MG63 (cell line): Measurements from ENCODE around the gene TMOD4. TPM values are rescaled to one million over a fixed set of nuclear protein-coding genes. Genes with fewer than 3 reads are reported as not detected.
A peak's percentile ranks its signal among the peaks of the same experiment; 100 is the strongest.
"Not testable (repeated sequence)": the region's sequence is repeated elsewhere in the genome, so short reads cannot be mapped to it uniquely, and the experiment has no call there.

Experiments used
- DNase-seq: peaks from one replicate; pipeline ENCODE4 v3.0.0-alpha.2; 2020
- H3K27me3 ChIP-seq: fragments of 250-450 bp; sonication (Bioruptor Pico); 2 replicates; pipeline ENCODE4 v1.5.1; 2020; ENCODE audit warnings: mild to moderate bottlenecking, moderate library complexity
- H3K36me3 ChIP-seq: fragments of 250-450 bp; sonication (Bioruptor Pico); 2 replicates; pipeline ENCODE4 v1.5.1; 2020; ENCODE audit warnings: mild to moderate bottlenecking, moderate library complexity
- H3K4me3 ChIP-seq: fragments of 250-450 bp; sonication (Bioruptor Pico); 2 replicates; pipeline ENCODE4 v1.5.1; 2020; ENCODE audit warnings: mild to moderate bottlenecking, moderate library complexity
- H3K9me3 ChIP-seq: fragments of 250-450 bp; sonication (Bioruptor Pico); 2 replicates; pipeline ENCODE4 v1.5.1; 2020; ENCODE audit warnings: mild to moderate bottlenecking, moderate library complexity
- total RNA-seq: library from RNA; depleted of rRNA; stranded (reverse); fragments of >200 nt; shearing (Covaris generic); gene quantifications from 2 replicates; pipeline ENCODE4 v1.2.3, GENCODE V29; 2014; ENCODE audit warnings: low replicate concordance

The TMOD4 gene
- total RNA-seq, 1 experiment from 2014 or later, result not detected

DNA sequence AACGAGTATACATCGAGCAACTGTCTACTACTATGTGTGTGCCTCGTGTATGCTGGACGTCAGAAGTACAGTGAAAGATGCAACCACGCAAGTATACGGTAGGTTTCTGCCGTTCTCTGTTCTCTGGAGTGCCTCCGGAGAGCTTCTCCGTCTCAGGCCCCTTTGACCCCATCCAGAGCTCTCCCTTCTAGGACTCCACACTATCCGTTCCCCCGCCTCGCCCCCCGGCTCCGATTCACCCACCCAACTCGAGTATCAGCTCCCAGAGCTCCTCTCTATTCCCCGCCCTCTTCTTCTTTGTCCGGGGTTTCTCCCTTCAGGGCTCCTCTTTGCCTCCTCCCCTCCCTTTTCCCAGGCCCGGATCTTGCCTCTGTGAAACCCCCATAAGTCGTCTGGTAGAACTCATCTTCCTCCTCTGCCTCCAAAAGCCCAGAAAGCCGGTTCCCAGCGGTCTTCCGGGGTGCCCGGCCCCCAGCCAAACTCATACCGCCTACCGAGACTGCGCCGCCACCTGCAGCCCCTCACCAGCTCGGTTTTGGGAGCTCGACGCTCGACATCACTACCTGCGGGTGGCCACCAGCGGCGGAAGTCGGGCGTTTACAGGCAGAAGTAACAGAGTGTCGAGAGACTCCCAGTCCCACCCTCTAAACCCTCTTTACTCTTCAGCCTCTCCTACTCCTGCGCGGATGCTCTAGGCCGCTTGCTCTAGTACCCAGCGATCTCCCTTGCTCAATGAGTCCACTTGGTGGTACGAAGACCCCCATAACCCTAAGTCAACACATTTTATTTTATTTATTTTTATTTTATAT is 14.1 kb upstream of the TMOD4 start, which contains the start of gene VPS72:
Gene VPS72 (minus strand): TSS at position 561 of the 809 bp plus-strand sequence. CDS start 76 bp downstream, at position 485.
- Histone ChIP-seq H3K36me3 (peaks cover 18% of the 10 kb centered on the region), H3K9me3 (no peaks in the 10 kb centered on the region), H3K27me3 (no peaks in the 10 kb centered on the region), H3K4me3 (peak within 1 kb of the TSS; percentile 100)
- DNase-seq, result peak; percentile 94

DNA sequence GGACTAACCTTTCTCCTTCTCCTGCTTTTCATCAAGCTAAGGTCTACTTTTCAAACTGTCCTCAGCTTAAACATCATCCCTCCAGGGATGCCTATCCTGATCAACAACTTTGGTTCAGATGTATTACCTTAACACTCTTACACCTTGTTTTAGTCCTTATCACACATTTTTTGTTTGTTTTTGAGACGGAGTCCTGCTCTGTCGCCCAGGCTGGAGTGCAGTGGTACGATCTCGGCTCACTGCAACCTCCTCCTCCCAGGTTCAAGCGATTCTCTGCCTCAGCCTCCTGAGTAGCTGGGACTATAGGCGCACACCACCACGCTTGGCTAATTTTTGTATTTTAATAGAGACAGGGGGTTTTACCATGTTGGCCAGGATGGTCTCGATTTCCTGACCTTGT is 12.9 kb upstream of the TMOD4 start:
- H3K36me3 ChIP-seq, result peaks cover 28% of the 10 kb centered on the region
- not testable (repeated sequence) for H3K9me3 ChIP-seq

GRCh38 chr1:151187205-151187604 is 11.4 kb upstream of the TMOD4 start:
- H3K4me3 ChIP-seq, result no peak overlapping the region
- H3K36me3 ChIP-seq, result peaks cover 39% of the 10 kb centered on the region
- no peak for DNase-seq
- H3K27me3 ChIP-seq, result no peaks in the 10 kb centered on the region
- no peaks in the 10 kb centered on the region for H3K9me3 ChIP-seq

More for the DNA sequence above, 12.9 kb upstream of the TMOD4 start:
- H3K4me3 ChIP-seq, result peak overlapping the region; percentile 100
- H3K27me3 ChIP-seq, DNase-seq: not testable (repeated sequence)

- no peak for DNase-seq
- Histone ChIP-seq H3K27me3 (no peaks in the 10 kb centered on the region), H3K36me3 (peaks cover 55% of the 10 kb centered on the region), H3K9me3 (no peaks in the 10 kb centered on the region), H3K4me3 (no peak overlapping the region)
Observed at GRCh38 chr1:151184211-151184610, 8.4 kb upstream of the TMOD4 start.

GRCh38 chr1:151176514-151177045 is 799 bp upstream of the TMOD4 start:
- no peaks in the 10 kb centered on the region for H3K9me3 ChIP-seq
- no peak for DNase-seq
- H3K4me3 ChIP-seq, result no peak overlapping the region
- H3K27me3 ChIP-seq, result no peaks in the 10 kb centered on the region
- H3K36me3 ChIP-seq, result peaks cover 32% of the 10 kb centered on the region

GRCh38 chr1:151175041-151175741 is 590 bp downstream of the TMOD4 start:
- Histone ChIP-seq H3K4me3 (no peak overlapping the region), H3K27me3 (no peaks in the 10 kb centered on the region), H3K36me3 (peaks cover 25% of the 10 kb centered on the region), H3K9me3 (no peaks in the 10 kb centered on the region)
- no peak for DNase-seq

GRCh38 chr1:151171190-151171589 is 4.6 kb downstream of the TMOD4 start:
- Histone ChIP-seq H3K27me3 (no peaks in the 10 kb centered on the region), H3K9me3 (no peaks in the 10 kb centered on the region), H3K36me3 (peaks cover 30% of the 10 kb centered on the region), H3K4me3 (no peak overlapping the region)
- DNase-seq, result no peak

GRCh38 chr1:151167116-151167515 is 8.7 kb downstream of the TMOD4 start:
- H3K36me3 ChIP-seq, result peaks cover 37% of the 10 kb centered on the region
- DNase-seq, result no peak
- no peaks in the 10 kb centered on the region for H3K9me3 ChIP-seq
- peak overlapping the region; percentile 96 for H3K4me3 ChIP-seq
- no peaks in the 10 kb centered on the region for H3K27me3 ChIP-seq

DNA sequence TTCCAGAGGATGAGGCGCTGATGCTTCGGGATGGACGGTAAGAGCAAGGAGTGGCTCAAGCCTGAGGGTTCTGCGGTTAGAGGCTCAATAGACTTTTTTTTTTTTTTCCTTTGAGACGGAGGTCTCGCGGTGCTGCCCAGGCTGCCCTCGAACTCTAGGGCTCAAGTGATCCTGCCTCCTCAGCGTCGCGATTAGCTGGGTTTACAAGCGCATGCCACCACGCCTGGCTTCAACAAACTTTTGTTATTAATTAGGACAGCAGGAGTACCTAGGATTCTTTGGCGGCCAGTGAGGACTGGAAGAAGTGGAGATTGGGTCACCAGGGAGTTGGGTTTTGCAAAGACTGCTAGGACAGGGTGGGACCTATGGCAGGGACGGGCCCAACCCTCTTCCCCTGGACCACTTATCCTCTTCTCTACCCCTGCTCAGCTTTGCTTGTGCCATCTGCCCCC is 9.2 kb downstream of the TMOD4 start:
- peak; percentile 26 for DNase-seq
- Histone ChIP-seq H3K27me3 (no peaks in the 10 kb centered on the region), H3K9me3 (no peaks in the 10 kb centered on the region), H3K36me3 (peaks cover 43% of the 10 kb centered on the region), H3K4me3 (peak overlapping the region; percentile 96)

GRCh38 chr1:151165738-151166504 is 9.9 kb downstream of the TMOD4 start, which contains the start of the genes LYSMD1 and SCNM1:
LYSMD1 (minus strand) TSS chr1:151165902; CDS start chr1:151165258, 644 bp downstream.
SCNM1 (plus strand) TSS chr1:151166144; CDS start chr1:151166153, 9 bp downstream.
- no peaks in the 10 kb centered on the region for H3K9me3 ChIP-seq
- peaks cover 46% of the 10 kb centered on the region for H3K36me3 ChIP-seq

GRCh38 chr1:151165281-151165737 is 10.5 kb downstream of the TMOD4 start:
- peaks cover 50% of the 10 kb centered on the region for H3K36me3 ChIP-seq
- no peaks in the 10 kb centered on the region for H3K27me3 ChIP-seq
- peak overlapping the region; percentile 96 for H3K4me3 ChIP-seq
- H3K9me3 ChIP-seq, result no peaks in the 10 kb centered on the region
- peak; percentile 48 for DNase-seq

More at GRCh38 chr1:151165738-151166504, 9.9 kb downstream of the TMOD4 start, which contains the start of the genes LYSMD1 and SCNM1:
- no peaks in the 10 kb centered on the region for H3K27me3 ChIP-seq
- H3K4me3 ChIP-seq, result peak within 1 kb of the TSS; percentile 96
- peak; percentile 99 for DNase-seq

GRCh38 chr1:151164732-151165280 is 11.0 kb downstream of the TMOD4 start:
- DNase-seq, result no peak
- Histone ChIP-seq H3K36me3 (peaks cover 51% of the 10 kb centered on the region), H3K27me3 (no peaks in the 10 kb centered on the region), H3K4me3 (peak overlapping the region; percentile 96), H3K9me3 (no peaks in the 10 kb centered on the region)

GRCh38 chr1:151159373-151159772 is 16.4 kb downstream of the TMOD4 start:
- Histone ChIP-seq H3K4me3 (no peak overlapping the region), H3K9me3 (no peaks in the 10 kb centered on the region), H3K27me3 (no peaks in the 10 kb centered on the region), H3K36me3 (peaks cover 40% of the 10 kb centered on the region)
- no peak for DNase-seq

- Histone ChIP-seq H3K4me3 (no peak overlapping the region), H3K9me3 (no peaks in the 10 kb centered on the region), H3K36me3 (peaks cover 39% of the 10 kb centered on the region), H3K27me3 (no peaks in the 10 kb centered on the region)
- no peak for DNase-seq
Observed at GRCh38 chr1:151158751-151159251, 17.0 kb downstream of the TMOD4 start.

GRCh38 chr1:151158326-151158725 is 17.5 kb downstream of the TMOD4 start:
- DNase-seq, result no peak
- Histone ChIP-seq H3K4me3 (no peak overlapping the region), H3K9me3 (no peaks in the 10 kb centered on the region), H3K36me3 (peaks cover 36% of the 10 kb centered on the region), H3K27me3 (no peaks in the 10 kb centered on the region)

- no peak for DNase-seq
- Histone ChIP-seq H3K36me3 (peaks cover 35% of the 10 kb centered on the region), H3K27me3 (no peaks in the 10 kb centered on the region), H3K9me3 (no peaks in the 10 kb centered on the region), H3K4me3 (no peak overlapping the region)
Observed at GRCh38 chr1:151157067-151157531, 18.7 kb downstream of the TMOD4 start.
